ENCODE measurements around the gene TSPYL1. TPM values are rescaled to one million over a fixed set of nuclear protein-coding genes. Genes with fewer than 3 reads are reported as not detected.
A peak's percentile ranks its signal among the peaks of the same experiment; 100 is the strongest.

Gene TSPYL1
- 68.3 and 73.5 TPM in 2 replicates for total RNA-seq

DNA sequence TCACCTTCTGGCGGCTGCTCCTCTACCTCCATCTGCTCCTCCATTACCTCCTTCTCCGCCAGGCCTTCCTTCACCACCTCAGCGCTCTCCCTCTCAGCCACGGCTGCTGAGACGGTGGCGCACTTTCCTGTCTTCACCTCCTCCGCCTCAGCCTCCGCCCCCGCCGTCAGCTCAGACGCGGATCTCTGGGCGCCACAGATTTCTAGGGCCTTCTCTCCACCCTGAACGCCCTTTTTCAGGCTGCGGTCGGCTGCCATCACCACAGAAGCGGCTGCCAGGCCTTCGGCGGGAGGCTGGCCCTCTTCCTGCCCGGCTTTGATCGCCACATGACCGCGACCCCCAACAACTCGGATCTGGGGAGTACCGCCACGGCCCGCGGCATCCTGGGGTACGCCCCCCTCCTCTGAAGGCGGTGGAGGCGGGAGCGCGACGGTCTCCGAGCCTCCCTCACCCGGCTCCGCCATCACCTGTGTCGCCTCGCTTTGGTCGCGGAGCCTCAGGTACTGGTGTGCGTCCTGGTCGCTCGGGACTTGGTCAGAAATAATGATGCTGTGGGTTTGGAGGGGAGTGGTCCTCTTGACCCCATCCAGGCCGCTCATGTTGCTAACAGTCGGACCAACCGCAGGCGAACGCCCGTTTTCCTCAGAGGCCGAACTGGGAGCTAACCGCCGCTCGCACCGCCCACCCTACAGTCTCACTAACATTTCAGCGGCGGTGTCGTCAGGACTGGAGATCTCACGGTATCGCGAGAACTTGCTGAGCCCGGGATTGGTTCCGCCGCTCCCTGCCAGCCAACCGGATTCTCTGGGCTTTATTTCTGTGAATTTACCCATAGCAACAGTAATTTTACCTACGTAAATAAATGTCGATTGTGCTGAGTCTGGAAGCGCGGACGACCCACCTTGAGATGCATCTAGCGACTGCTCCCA is at the start of gene TSPYL1:
Gene TSPYL1, minus strand, starts transcription at position 699 of the 929 bp plus-strand sequence. Its CDS starts 100 bp downstream, at position 599.
- no peaks in the 10 kb centered on the region for H3K27me3 ChIP-seq (ENCODE audit: control insufficient read depth, insufficient read depth, low read length)
- H3K36me3 ChIP-seq (ENCODE audit: control insufficient read depth, insufficient read depth, low read length): no peaks in the 10 kb centered on the region
- TF ChIP-seq, protein P1, sequence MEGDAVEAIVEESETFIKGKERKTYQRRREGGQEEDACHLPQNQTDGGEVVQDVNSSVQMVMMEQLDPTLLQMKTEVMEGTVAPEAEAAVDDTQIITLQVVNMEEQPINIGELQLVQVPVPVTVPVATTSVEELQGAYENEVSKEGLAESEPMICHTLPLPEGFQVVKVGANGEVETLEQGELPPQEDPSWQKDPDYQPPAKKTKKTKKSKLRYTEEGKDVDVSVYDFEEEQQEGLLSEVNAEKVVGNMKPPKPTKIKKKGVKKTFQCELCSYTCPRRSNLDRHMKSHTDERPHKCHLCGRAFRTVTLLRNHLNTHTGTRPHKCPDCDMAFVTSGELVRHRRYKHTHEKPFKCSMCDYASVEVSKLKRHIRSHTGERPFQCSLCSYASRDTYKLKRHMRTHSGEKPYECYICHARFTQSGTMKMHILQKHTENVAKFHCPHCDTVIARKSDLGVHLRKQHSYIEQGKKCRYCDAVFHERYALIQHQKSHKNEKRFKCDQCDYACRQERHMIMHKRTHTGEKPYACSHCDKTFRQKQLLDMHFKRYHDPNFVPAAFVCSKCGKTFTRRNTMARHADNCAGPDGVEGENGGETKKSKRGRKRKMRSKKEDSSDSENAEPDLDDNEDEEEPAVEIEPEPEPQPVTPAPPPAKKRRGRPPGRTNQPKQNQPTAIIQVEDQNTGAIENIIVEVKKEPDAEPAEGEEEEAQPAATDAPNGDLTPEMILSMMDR (IDR thresholded peaks at IDR 0.05; ENCODE audit: insufficient read depth, low read length, poor library complexity, severe bottlenecking): no peak
- peak within 1 kb of the TSS; percentile 97 for H3K4me3 ChIP-seq (ENCODE audit: low read depth, low read length)
- peak; percentile 87 for DNase-seq (ENCODE audit: low read depth)

DNA sequence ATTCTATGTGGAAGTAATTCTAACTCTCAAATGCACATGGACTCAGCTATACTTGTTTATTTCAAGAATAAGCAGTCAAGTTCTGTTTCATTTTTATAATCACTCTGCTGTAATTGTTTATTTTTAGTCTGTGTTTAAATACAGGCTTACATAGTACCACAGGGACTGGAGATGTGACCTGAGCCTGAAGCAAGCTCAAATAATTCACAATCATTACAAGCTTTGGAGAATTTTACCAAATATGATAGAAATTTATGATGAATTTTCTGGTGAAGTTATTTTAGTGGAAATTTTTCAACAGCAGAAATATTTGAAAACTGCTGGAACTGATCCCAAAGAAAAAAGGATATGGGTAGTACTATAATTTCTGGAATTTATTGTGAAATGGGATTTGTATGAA is 49.4 kb upstream of the TSPYL1 start:
- no peaks in the 10 kb centered on the region for H3K36me3 ChIP-seq (ENCODE audit: control insufficient read depth, insufficient read depth, low read length)
- DNase-seq (ENCODE audit: low read depth): no peak
- H3K4me3 ChIP-seq (ENCODE audit: low read depth, low read length): no peak overlapping the region
- TF ChIP-seq, protein P1 (IDR thresholded peaks at IDR 0.05; ENCODE audit: insufficient read depth, low read length, poor library complexity, severe bottlenecking): no peak
- H3K27me3 ChIP-seq (ENCODE audit: control insufficient read depth, insufficient read depth, low read length): no peaks in the 10 kb centered on the region

DNA sequence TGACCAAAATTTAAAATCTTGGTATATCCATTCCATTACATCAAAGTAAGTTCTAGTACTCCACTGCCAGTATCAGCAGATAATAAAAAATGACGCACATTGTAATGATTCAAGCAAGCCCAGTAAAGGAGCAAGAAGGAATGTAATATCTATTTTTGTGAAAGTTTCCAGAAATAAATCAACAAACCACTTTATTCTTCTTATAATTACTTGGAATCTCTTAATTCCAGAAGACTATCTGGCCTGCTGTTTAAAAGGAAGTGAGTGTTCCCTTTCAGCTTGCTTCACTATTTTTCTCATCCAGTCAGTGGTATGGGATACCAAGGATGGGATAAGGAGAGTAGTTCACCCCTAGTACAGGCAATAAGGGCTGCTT is 48.8 kb upstream of the TSPYL1 start:
- no peaks in the 10 kb centered on the region for H3K36me3 ChIP-seq (ENCODE audit: control insufficient read depth, insufficient read depth, low read length)
- H3K4me3 ChIP-seq (ENCODE audit: low read depth, low read length): no peak overlapping the region
- TF ChIP-seq, protein P1 (IDR thresholded peaks at IDR 0.05; ENCODE audit: insufficient read depth, low read length, poor library complexity, severe bottlenecking): no peak
- no peaks in the 10 kb centered on the region for H3K27me3 ChIP-seq (ENCODE audit: control insufficient read depth, insufficient read depth, low read length)
- DNase-seq (ENCODE audit: low read depth): no peak

DNA sequence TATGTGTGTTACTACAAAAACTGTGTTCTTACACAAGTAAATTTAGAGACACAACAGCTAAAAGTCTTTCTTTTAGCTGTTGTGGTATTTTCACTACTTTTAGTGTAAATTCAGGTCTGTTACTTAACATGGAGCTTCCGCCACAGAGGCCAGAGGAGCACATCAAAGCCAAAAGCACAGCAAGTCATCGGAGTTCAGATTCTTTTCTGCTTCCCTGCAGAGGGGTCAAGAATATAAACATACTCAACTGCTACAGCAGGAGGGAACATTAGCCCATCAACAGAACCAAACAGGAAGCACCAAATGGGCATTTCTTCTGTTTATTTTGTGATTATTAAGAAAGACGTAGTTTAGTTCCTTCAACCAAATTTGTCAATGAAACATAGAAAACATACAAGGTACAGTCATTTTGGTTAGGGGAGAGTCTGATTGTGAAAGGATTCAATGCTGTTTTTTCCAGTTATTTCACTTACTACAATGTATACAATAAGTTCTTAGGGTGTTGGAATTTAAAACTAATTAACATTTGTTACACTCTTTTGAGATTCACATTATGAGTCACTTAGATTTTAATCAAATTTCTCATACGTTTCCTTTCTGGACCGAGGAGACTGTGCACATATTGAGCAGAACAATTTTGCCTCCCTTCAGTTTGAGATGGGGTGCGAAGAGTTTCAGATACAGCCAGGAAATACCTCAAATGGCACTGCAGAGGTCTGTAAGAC is 48.2 kb upstream of the TSPYL1 start:
- Histone ChIP-seq H3K27me3 (ENCODE audit: control insufficient read depth, insufficient read depth, low read length) (no peaks in the 10 kb centered on the region), H3K36me3 (ENCODE audit: control insufficient read depth, insufficient read depth, low read length) (no peaks in the 10 kb centered on the region), H3K4me3 (ENCODE audit: low read depth, low read length) (no peak overlapping the region)
- TF ChIP-seq, protein P1 (IDR thresholded peaks at IDR 0.05; ENCODE audit: insufficient read depth, low read length, poor library complexity, severe bottlenecking): no peak
- DNase-seq (ENCODE audit: low read depth): no peak

GRCh38 chr6:116326996-116327395 is 47.3 kb upstream of the TSPYL1 start:
- Histone ChIP-seq H3K36me3 (ENCODE audit: control insufficient read depth, insufficient read depth, low read length) (no peaks in the 10 kb centered on the region), H3K4me3 (ENCODE audit: low read depth, low read length) (no peak overlapping the region), H3K27me3 (ENCODE audit: control insufficient read depth, insufficient read depth, low read length) (no peaks in the 10 kb centered on the region)
- TF ChIP-seq, protein P1 (IDR thresholded peaks at IDR 0.05; ENCODE audit: insufficient read depth, low read length, poor library complexity, severe bottlenecking): no peak
- no peak for DNase-seq (ENCODE audit: low read depth)
